Tibial nerve (tissue), 3 donors: Measurements from ENCODE around the gene NAPA.

Experiments
- POLR2A ChIP-seq, 2 donors: fragments of 450-650 bp; IDR thresholded peaks; one replicate each; pipeline ENCODE4 v1.6.1; 2017; ENCODE audit warnings: antibody characterized with exemption in 2 of 2, mild to moderate bottlenecking in 2 of 2, moderate library complexity in 2 of 2
- TF ChIP-seq, protein P1 (sequence below), 5 experiments: fragments of 200-600 bp in 3 of 5; fragments of 450-650 bp in 2 of 5; sonication (generic) in 3 of 5; IDR thresholded peaks; one replicate each; pipeline ENCODE4 v1.5.1; 2016 to 2019; ENCODE audit warnings: antibody characterized with exemption in 5 of 5, mild to moderate bottlenecking in 3 of 5, moderate library complexity in 2 of 5

DNA sequence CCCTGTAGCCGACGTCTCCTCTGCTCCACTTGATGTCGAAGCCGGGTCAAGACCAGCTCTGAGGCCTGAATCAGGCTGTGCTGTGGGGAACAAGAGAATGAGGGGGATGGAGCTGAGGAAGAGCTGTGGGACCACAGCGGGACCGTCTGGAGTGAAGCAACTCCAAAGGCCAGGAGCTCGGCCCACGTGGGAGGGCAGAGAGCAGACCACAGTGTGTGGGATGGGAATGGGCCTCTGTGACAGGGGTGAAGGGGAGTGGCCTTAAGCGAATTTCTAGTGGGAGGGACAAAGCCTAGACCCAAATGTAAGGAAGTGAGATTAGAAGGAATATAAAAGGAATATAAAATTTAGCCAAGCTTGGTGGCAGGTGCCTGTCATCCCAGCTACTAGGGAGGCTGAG, 39.4 kb downstream of the NAPA start:
- no peak for TF ChIP-seq POLR2A (IDR thresholded peaks at IDR 0.05)
- TF ChIP-seq, protein P1, sequence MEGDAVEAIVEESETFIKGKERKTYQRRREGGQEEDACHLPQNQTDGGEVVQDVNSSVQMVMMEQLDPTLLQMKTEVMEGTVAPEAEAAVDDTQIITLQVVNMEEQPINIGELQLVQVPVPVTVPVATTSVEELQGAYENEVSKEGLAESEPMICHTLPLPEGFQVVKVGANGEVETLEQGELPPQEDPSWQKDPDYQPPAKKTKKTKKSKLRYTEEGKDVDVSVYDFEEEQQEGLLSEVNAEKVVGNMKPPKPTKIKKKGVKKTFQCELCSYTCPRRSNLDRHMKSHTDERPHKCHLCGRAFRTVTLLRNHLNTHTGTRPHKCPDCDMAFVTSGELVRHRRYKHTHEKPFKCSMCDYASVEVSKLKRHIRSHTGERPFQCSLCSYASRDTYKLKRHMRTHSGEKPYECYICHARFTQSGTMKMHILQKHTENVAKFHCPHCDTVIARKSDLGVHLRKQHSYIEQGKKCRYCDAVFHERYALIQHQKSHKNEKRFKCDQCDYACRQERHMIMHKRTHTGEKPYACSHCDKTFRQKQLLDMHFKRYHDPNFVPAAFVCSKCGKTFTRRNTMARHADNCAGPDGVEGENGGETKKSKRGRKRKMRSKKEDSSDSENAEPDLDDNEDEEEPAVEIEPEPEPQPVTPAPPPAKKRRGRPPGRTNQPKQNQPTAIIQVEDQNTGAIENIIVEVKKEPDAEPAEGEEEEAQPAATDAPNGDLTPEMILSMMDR (IDR thresholded peaks at IDR 0.05): no peak
